ENCODE data around the gene CDC42BPA.
A peak's percentile ranks its signal among the peaks of the same experiment; 100 is the strongest.

Gene CDC42BPA

DNA sequence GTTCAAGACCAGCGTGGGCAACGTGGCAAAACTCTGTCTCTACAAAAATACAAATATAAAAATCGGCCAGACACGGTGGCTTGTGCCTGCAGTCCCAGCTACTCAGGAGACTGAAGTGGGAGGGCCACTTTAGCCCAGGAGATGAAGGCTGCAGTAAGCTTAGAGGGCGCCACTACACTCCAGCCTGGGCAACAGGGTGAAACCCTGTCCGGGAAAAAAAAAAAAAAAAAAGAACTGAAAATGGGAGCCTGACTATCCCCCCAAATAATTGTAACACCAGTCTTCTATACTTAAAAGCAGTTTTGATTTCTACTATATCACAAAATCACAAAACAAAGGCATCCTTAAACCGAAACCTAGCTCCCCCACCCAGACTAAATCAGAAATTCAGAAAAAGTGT lies 60.3 kb downstream of the CDC42BPA start:
- no peak overlapping the region for H3K4me3 ChIP-seq (ENCODE audit: low read length)
- TF ChIP-seq, protein P1, sequence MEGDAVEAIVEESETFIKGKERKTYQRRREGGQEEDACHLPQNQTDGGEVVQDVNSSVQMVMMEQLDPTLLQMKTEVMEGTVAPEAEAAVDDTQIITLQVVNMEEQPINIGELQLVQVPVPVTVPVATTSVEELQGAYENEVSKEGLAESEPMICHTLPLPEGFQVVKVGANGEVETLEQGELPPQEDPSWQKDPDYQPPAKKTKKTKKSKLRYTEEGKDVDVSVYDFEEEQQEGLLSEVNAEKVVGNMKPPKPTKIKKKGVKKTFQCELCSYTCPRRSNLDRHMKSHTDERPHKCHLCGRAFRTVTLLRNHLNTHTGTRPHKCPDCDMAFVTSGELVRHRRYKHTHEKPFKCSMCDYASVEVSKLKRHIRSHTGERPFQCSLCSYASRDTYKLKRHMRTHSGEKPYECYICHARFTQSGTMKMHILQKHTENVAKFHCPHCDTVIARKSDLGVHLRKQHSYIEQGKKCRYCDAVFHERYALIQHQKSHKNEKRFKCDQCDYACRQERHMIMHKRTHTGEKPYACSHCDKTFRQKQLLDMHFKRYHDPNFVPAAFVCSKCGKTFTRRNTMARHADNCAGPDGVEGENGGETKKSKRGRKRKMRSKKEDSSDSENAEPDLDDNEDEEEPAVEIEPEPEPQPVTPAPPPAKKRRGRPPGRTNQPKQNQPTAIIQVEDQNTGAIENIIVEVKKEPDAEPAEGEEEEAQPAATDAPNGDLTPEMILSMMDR (conservative IDR thresholded peaks at IDR 0.05; ENCODE audit: low read length), result no peak
- DNase-seq (ENCODE audit: low read depth), result no peak

DNA sequence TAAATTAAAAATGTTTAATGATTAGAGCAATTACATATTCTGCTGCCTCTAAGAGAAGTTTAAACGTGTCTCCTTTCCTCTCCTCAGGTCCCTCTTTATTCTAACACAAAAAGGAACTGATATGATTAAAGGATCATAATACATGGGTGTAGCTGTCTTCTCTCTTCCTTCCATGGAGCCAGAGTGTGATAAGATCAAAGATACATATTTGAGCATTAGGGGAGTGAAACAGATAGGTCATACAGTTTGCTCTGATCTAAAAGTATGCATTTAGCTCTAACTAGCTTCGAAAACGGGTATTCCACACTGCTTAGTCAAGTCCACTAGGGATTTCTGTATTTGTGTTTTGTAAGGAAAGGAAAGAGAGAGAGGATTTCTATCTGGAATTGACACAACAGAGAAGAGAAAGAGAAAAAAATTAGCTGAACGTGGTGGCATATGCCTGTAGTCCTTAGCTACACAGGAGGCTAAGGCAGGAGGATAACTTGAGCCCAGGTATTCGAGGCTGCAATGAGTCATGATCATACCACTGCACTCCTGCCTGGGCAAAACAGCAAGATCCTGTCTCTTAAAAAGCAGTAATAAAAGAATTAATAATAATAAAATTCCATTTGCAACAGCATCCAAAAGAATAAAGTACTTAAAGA lies 63.1 kb downstream of the CDC42BPA start:
- DNase-seq (ENCODE audit: low read depth), result no peak
- no peak overlapping the region for H3K4me3 ChIP-seq (ENCODE audit: low read length)
- TF ChIP-seq, protein P1 (conservative IDR thresholded peaks at IDR 0.05; ENCODE audit: low read length), result no peak

DNA sequence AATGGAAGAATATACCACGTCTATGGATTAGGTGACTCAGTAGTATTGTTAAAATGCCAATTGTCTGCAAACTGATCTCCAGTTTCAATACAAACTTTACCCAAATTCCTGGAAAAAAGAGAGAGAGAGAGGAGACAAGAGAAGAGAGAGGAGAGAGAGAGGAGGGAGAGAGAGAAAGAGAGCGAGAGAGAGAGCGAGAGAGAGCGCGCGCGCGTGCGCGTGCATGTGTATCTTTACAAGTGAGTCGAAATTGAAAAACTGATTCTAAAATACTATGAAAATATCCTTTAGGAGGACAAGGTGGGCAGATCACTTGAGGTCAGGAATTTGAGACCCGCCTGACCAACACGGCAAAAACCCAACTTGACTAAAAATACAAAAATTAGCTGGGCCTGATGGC lies 65.2 kb downstream of the CDC42BPA start:
- TF ChIP-seq, protein P1 (conservative IDR thresholded peaks at IDR 0.05; ENCODE audit: low read length), result no peak
- no peak overlapping the region for H3K4me3 ChIP-seq (ENCODE audit: low read length)
- no peak for DNase-seq (ENCODE audit: low read depth)

DNA sequence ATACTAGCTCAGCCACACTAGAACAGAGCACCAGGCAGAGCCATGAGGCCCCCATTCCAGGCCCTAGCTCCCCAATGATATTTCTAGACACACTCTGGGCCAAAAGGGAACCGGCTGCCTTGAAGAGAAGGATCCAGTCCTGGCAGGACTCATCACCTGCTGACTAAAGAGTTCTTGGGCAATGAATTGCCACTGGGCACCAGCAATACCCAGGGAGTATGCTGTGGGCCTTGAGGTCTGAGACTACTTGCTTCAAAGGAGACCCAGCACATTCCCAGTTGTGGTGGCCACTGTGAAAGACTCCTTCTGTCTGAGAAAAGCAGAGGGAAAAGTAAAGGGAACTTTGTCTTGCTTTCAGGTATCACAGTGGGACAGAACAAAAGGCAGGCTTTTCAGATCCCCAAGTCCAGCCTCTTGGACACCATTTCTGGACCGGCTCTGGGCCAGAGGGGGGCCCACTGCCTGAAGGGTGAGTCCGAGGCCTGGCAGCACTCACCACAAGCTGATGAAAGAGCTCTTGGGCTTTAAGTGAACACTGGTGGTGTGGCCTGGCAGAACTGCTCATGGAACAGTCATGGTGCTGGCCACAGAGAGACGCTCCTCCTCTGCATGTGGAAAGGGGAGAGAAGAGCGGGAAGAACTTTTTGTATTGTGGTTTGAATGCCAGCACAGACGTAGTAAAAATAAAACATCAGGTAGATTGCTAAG lies 72.5 kb downstream of the CDC42BPA start:
- peak; percentile 11 for DNase-seq (ENCODE audit: low read depth)
- TF ChIP-seq, protein P1 (conservative IDR thresholded peaks at IDR 0.05; ENCODE audit: low read length), result no peak
- H3K4me3 ChIP-seq (ENCODE audit: low read length), result no peak overlapping the region

DNA sequence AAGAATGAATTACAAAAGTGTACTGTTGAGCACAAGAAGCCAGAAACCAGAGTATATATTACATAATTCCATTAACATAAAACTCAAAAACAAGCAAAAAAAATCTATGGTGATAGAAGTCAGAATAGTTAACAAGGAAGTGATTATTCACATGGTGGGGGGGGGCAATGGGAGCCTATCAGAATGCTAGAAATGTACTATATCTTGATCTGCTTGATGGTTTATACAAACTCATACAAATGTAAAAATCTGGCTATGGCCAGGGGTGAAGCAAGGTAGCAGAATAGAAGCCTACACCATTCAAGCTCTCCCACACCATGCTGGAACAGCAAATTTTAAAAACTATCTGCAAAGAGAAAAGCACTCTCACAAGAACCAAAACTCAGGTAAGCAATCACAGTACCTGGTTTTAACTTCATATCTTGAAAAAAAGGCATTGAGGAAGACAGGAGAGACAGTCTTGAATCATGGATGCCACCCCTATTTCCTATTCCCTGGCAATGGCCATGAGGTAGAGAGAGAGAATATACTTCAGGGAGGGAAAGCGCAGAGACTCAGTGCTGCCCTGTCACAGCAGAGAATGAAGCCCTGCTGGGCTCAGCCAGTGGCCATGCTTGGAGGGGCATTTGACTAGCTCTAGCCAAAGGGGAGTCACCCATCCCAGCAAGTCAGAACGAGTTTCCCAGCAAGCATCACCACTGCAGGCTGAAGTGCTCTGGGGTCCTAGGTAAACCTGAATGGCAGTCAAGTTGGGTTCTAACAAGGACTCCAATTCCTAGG lies 73.8 kb downstream of the CDC42BPA start:
- TF ChIP-seq, protein P1 (conservative IDR thresholded peaks at IDR 0.05; ENCODE audit: low read length), result no peak
- no peak overlapping the region for H3K4me3 ChIP-seq (ENCODE audit: low read length)
- no peak for DNase-seq (ENCODE audit: low read depth)

DNA sequence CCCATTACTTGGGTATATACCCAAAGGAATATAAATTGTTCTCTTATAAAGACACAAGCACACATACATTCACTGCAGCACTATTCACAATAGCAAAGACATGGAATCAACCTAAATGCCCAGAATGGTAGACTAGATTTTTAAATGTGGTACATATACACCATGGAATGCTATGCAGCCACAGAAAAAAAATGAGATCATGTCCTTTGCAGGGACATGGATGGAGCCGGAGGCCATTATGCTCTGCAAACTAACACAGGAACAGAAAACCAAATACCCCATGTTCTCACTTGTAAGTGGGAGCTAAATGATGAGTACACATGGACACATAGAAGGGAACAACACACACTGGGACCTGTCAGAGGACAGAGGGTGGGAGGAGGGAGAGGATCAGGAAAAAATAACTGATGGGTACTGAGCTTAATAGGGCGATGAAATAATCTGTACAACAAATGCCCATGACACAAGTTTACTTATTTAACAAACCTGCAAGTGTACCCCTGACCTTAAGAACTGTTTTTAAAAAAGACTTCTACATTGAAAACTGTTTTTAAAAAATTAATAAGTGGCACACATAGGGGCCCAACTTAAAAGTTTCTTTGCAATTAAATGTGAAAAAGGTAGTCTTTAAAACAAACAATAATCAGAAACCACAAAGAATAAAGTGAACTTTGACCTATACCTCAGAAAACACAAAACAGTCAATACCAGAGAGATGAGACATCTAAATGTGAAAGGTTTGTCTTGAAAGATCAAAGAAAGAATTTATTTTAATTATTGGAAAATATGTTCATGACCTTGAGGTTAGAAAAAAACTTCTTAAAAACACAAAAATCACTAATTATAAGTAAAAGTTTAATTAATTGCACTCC lies 75.2 kb downstream of the CDC42BPA start:
- no peak for DNase-seq (ENCODE audit: low read depth)
- H3K4me3 ChIP-seq (ENCODE audit: low read length), result no peak overlapping the region
- TF ChIP-seq, protein P1 (conservative IDR thresholded peaks at IDR 0.05; ENCODE audit: low read length), result no peak

Data from AG10803 (cell line).